Measurements from ENCODE around the gene CDKAL1.
A peak's percentile ranks its signal among the peaks of the same experiment; 100 is the strongest.
"Not testable (repeated sequence)": the region's sequence is repeated elsewhere in the genome, so short reads cannot be mapped to it uniquely, and the experiment has no call there.

The CDKAL1 gene

GRCh38 chr6:20746805-20747558 lies 212.7 kb downstream of the CDKAL1 start:
- H3K4me3 ChIP-seq (replicated peaks; ENCODE audit: low read depth, low read length), result no peak overlapping the region
- no peak for DNase-seq (ENCODE audit: low read depth)
- no peak for TF ChIP-seq CTCF (IDR thresholded peaks at IDR 0.05; ENCODE audit: low read length, missing control alignments)

DNA sequence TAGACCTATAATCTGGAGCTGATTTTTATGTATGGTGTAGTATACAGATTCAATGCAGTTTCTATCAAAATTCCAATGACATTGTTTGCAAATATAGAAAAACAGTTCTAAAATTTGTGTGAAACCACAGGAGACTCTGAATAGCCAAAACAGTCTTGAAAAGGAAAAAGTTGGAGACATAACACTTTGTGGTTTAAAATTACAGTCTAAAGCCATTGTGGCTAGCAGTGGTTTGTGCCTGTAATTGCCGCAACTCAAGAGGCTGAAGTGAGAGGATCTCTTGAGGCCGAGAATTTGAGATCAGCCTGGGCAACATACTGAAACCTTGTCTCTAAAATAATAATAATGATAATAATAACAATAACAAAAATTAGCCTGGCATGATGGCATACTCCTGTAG lies 213.7 kb downstream of the CDKAL1 start:
- TF ChIP-seq CTCF (IDR thresholded peaks at IDR 0.05; ENCODE audit: low read length, missing control alignments), result no peak
- no peak for DNase-seq (ENCODE audit: low read depth)
- no peak overlapping the region for H3K4me3 ChIP-seq (replicated peaks; ENCODE audit: low read depth, low read length)

GRCh38 chr6:20751293-20751935 lies 217.2 kb downstream of the CDKAL1 start:
- no peak overlapping the region for H3K4me3 ChIP-seq (replicated peaks; ENCODE audit: low read depth, low read length)
- DNase-seq (ENCODE audit: low read depth), result no peak
- TF ChIP-seq CTCF (IDR thresholded peaks at IDR 0.05; ENCODE audit: low read length, missing control alignments), result no peak

DNA sequence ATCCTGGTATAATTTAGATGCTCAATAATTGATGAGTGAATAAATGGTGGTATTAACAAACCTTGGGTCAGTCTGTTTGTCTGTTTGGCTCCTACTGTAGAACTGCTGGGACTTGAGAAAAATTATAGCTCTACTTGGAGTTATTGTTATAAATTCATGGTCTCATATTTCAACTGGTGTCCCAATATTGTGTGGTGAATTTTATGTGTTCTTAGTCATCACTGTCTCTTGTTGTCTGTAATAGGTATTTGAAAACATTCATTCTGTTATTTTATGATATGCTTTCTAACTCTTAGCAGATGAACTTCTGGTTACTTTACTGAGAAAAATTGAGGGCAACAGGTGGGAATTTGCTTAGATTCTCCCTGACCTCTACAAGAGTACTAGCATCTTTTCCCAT lies 221.4 kb downstream of the CDKAL1 start:
- no peak overlapping the region for H3K4me3 ChIP-seq (replicated peaks; ENCODE audit: low read depth, low read length)
- DNase-seq (ENCODE audit: low read depth), result peak; percentile 42
- TF ChIP-seq CTCF (IDR thresholded peaks at IDR 0.05; ENCODE audit: low read length, missing control alignments), result no peak

DNA sequence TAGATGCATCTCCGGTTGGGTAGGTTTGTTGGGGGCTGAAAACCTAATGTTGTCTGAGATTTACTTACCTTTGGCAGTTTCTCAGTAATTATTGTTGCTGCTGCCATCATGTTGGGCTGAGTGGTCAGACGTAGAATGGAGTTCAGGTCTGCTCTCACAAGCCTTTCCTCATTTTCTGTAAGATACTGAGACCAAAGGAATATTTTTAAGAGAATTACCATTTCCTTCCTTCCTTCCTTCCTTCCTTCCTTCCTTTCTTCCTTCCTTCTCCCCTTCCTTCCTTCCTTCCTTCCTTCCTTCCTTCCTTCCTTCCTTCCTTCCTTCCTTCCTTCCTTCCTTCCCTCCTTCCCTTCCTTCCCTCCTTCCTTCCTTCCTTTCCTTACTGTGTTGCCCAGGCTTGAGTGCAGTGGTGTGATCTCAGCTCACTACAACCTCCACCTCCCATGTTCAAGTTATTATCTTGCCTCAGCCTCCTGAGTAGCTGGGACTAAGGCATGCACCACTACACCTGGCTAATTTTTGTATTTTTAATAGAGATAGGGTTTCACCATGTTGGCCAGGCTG lies 222.4 kb downstream of the CDKAL1 start:
- not testable (repeated sequence) for DNase-seq (ENCODE audit: low read depth); H3K4me3 ChIP-seq (replicated peaks; ENCODE audit: low read depth, low read length)

- no peak for DNase-seq (ENCODE audit: low read depth)
- no peak overlapping the region for H3K4me3 ChIP-seq (replicated peaks; ENCODE audit: low read depth, low read length)
- TF ChIP-seq CTCF (IDR thresholded peaks at IDR 0.05; ENCODE audit: low read length, missing control alignments), result no peak
Observed at GRCh38 chr6:20757761-20758160, 223.5 kb downstream of the CDKAL1 start.

DNA sequence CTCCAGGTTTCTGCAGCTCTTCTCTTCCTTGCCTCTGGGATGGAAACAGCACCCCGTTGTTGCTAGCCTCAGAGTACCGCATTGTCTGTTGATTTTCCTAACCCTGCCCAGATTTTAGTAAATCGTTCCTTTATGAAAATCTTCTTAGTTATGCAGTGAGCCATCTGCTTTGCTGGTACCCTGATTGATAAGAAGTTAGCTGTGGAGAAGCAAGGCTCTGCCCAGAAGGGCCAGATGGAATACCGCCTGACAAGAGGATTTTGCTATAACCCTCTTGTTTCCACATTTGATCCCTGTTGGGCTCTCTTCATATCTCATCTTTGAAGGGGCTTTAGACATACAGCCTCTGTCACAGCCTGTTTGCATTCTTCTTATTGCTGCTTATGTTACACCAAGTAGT lies 229.0 kb downstream of the CDKAL1 start:
- no peak overlapping the region for H3K4me3 ChIP-seq (replicated peaks; ENCODE audit: low read depth, low read length)
- DNase-seq (ENCODE audit: low read depth), result no peak
- no peak for TF ChIP-seq CTCF (IDR thresholded peaks at IDR 0.05; ENCODE audit: low read length, missing control alignments)
